Peyer's patch (tissue), 4 donors: ENCODE results near the gene MTM1. TPM values are rescaled to one million over a fixed set of nuclear protein-coding genes. Genes with fewer than 3 reads are reported as not detected.

Source experiments
- DNase-seq, 3 donors: peaks; one replicate each; pipeline ENCODE4 v3.0.0-alpha.2; 2017 to 2019
- H3K27ac ChIP-seq, 4 donors: fragments of 200-600 bp; sonication (generic); one replicate each; pipeline ENCODE4 v1.5.1; 2016 to 2019
- H3K27me3 ChIP-seq, 2 donors: fragments of 200-600 bp; sonication (generic); one replicate each; pipeline ENCODE4 v1.5.1; 2019
- H3K36me3 ChIP-seq, 3 donors: fragments of 200-600 bp; sonication (generic); one replicate each; pipeline ENCODE4 v1.5.1; 2016 to 2019
- H3K4me1 ChIP-seq, 4 donors: fragments of 200-600 bp; sonication (generic); one replicate each; pipeline ENCODE4 v1.5.1; 2016 to 2019
- H3K4me3 ChIP-seq, 4 donors: fragments of 200-600 bp; sonication (generic); 1 replicate in 3 of 4; 2 replicates in 1 of 4; pipeline ENCODE4 v1.5.1; 2016 to 2019; ENCODE audit warnings: mild to moderate bottlenecking in 1 of 4
- H3K9me3 ChIP-seq, 4 donors: fragments of 200-600 bp; sonication (generic); one replicate each; pipeline ENCODE4 v1.5.1; 2016 to 2019; ENCODE audit warnings: mild to moderate bottlenecking in 1 of 4
- POLR2A ChIP-seq, 2 donors: fragments of 450-650 bp; IDR thresholded peaks; one replicate each; pipeline ENCODE4 v1.5.1; 2017; ENCODE audit warnings: antibody characterized with exemption in 2 of 2, mild to moderate bottlenecking in 2 of 2, moderate library complexity in 2 of 2
- total RNA-seq, 4 donors: library from RNA; depleted of rRNA; stranded (reverse); fragments of >200 nt; gene quantifications; one replicate each; pipeline ENCODE4 v1.1.0, GENCODE V29; 2016
- TF ChIP-seq, protein P1 (sequence below), 6 experiments: fragments of 450-650 bp in 4 of 6; fragments of 200-600 bp in 2 of 6; sonication (generic) in 1 of 6; IDR thresholded peaks; one replicate each; pipeline ENCODE4 v1.5.1; 2017 to 2019; ENCODE audit warnings: antibody characterized with exemption in 6 of 6, mild to moderate bottlenecking in 3 of 6, moderate library complexity in 1 of 6

Gene MTM1
- total RNA-seq, 4 donors from 2014 or later: 12.4 to 22.2 (median 18.1) TPM

DNA sequence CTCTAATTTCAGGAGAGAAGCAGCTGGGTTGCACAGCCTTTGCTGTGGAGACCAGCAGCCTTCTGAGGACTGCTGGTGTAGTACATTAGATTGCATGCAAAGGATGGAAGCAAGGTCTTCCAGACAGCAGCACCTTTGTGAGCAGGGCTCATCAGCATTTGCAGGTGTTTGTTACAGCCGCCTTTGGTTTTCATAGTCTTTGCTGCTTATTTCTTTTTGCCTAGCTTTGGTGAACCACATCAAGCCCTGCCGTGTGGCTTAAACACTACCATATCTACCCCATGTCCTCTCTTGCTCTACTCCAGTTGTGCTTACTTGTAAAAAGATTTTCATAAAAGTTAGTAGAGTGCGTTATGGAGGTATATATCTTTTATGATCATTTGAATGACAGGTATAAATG is 57.5 kb downstream of the MTM1 start:
- Histone ChIP-seq H3K36me3 (peaks cover 0 to 8% (median 0%) of the 10 kb centered on the region in 3 donors), H3K4me1 (no peaks in the 10 kb centered on the region), H3K27ac (no peak overlapping the region), H3K4me3 (no peak overlapping the region), H3K27me3 (no peaks in the 10 kb centered on the region), H3K9me3 (no peaks in the 10 kb centered on the region)
- TF ChIP-seq, protein P1, sequence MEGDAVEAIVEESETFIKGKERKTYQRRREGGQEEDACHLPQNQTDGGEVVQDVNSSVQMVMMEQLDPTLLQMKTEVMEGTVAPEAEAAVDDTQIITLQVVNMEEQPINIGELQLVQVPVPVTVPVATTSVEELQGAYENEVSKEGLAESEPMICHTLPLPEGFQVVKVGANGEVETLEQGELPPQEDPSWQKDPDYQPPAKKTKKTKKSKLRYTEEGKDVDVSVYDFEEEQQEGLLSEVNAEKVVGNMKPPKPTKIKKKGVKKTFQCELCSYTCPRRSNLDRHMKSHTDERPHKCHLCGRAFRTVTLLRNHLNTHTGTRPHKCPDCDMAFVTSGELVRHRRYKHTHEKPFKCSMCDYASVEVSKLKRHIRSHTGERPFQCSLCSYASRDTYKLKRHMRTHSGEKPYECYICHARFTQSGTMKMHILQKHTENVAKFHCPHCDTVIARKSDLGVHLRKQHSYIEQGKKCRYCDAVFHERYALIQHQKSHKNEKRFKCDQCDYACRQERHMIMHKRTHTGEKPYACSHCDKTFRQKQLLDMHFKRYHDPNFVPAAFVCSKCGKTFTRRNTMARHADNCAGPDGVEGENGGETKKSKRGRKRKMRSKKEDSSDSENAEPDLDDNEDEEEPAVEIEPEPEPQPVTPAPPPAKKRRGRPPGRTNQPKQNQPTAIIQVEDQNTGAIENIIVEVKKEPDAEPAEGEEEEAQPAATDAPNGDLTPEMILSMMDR (IDR thresholded peaks at IDR 0.05): no peak
- no peak for TF ChIP-seq POLR2A (IDR thresholded peaks at IDR 0.05)
- no peak for DNase-seq

DNA sequence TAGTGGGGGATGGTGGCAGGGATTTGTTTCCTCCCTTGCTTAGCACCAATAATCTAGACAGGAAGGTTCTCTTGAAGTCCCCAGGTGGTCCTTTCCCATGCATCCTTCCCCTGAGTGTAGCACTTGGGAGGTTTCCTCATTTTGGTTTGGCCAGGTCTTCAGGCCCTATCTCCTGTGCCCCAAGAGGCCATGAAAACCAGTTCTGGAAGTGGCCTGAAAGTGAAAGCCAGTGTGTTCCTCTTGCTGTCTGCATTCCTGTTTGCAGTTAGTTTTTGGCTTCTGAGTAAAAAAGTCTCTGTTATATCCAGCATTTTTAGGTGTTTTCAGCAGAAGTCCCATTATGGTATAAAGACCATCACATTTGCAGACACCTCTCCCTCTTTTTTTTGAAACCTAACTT is 59.5 kb downstream of the MTM1 start:
- Histone ChIP-seq H3K27ac (no peak overlapping the region), H3K4me1 (no peaks in the 10 kb centered on the region), H3K27me3 (no peaks in the 10 kb centered on the region), H3K4me3 (no peak overlapping the region), H3K9me3 (no peaks in the 10 kb centered on the region), H3K36me3 (peaks cover 0 to 8% (median 0%) of the 10 kb centered on the region in 3 donors)
- no peak for TF ChIP-seq POLR2A (IDR thresholded peaks at IDR 0.05)
- TF ChIP-seq, protein P1 (IDR thresholded peaks at IDR 0.05): no peak
- DNase-seq: no peak

DNA sequence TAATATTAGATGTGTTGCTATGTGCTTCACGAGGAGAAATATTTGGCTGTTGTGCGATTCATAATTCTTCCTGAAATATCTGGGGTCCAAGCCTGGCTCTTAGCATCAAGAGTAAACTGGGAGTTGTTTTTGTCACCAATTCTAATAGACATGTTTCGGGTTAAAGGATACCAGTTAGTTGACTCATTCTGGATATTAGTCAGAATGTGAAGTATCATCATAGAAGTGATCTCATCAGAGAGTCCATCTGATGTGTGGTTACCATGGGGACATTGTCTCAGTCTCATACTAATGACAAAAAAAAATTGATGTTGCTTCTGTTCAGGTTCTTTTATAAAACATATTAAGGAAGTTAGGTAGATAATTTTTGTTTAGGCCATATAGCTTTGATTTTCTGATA is 67.5 kb downstream of the MTM1 start:
- Histone ChIP-seq H3K4me3 (no peak overlapping the region), H3K36me3 (peaks cover 0 to 6% (median 0%) of the 10 kb centered on the region in 3 donors), H3K9me3 (no peaks in the 10 kb centered on the region), H3K4me1 (no peaks in the 10 kb centered on the region), H3K27ac (no peak overlapping the region), H3K27me3 (no peaks in the 10 kb centered on the region)
- no peak for TF ChIP-seq POLR2A (IDR thresholded peaks at IDR 0.05)
- TF ChIP-seq, protein P1 (IDR thresholded peaks at IDR 0.05): no peak
- DNase-seq: no peak

- H3K4me1 ChIP-seq: no peaks in the 10 kb centered on the region
- H3K36me3 ChIP-seq: peaks cover 0 to 22% (median 0%) of the 10 kb centered on the region in 3 donors
- H3K27me3 ChIP-seq: no peaks in the 10 kb centered on the region
- no peak for DNase-seq
- no peak overlapping the region for H3K27ac ChIP-seq
- TF ChIP-seq, protein P1 (IDR thresholded peaks at IDR 0.05): no peak
- TF ChIP-seq POLR2A (IDR thresholded peaks at IDR 0.05): no peak
- no peak overlapping the region for H3K4me3 ChIP-seq
- no peaks in the 10 kb centered on the region for H3K9me3 ChIP-seq
These were observed 74.0 kb downstream of the MTM1 start for GRCh38 chrX:150642423-150642822.

DNA sequence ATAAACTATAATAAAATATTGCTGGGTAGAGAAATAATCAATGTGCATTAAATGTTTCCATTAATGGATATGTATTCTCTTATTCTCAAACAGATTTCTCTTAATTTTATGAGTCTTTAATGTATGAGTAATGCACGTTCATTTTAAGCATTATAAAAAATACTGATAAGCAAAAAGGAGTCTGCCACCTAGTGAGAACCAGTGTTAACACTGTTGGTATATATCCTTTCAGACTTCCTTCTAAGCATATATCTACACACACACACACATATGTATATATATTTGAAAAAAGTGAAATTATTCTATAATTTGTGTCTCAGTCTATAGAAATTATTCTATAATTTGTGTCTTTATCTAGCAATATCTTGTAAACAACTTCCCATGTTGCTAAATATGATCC is 74.8 kb downstream of the MTM1 start:
- Histone ChIP-seq H3K36me3 (peaks cover 0 to 22% (median 0%) of the 10 kb centered on the region in 3 donors), H3K4me1 (no peaks in the 10 kb centered on the region), H3K27ac (no peak overlapping the region), H3K27me3 (no peaks in the 10 kb centered on the region), H3K9me3 (no peaks in the 10 kb centered on the region), H3K4me3 (no peak overlapping the region)
- TF ChIP-seq, protein P1 (IDR thresholded peaks at IDR 0.05): peak in 3 of 6 experiments; percentile 30 to 34 (median 30)
- no peak for TF ChIP-seq POLR2A (IDR thresholded peaks at IDR 0.05)
- DNase-seq: no peak

GRCh38 chrX:150643958-150644357 is 75.5 kb downstream of the MTM1 start:
- Histone ChIP-seq H3K27ac (no peak overlapping the region), H3K36me3 (peaks cover 0 to 22% (median 0%) of the 10 kb centered on the region in 3 donors), H3K4me1 (no peaks in the 10 kb centered on the region)

More at GRCh38 chrX:150643958-150644357, 75.5 kb downstream of the MTM1 start:
- no peak overlapping the region for H3K4me3 ChIP-seq
- TF ChIP-seq POLR2A (IDR thresholded peaks at IDR 0.05): no peak
- TF ChIP-seq, protein P1 (IDR thresholded peaks at IDR 0.05): no peak
- DNase-seq: no peak
- no peaks in the 10 kb centered on the region for H3K27me3 ChIP-seq
- H3K9me3 ChIP-seq: no peaks in the 10 kb centered on the region
